NCI-H1092 (cell line): ENCODE measurements around the gene VDR.

Source experiments
- DNase-seq: peaks from one replicate; lab custom pipeline; 2025; lab: John Stamatoyannopoulos, UW

Gene VDR

DNA sequence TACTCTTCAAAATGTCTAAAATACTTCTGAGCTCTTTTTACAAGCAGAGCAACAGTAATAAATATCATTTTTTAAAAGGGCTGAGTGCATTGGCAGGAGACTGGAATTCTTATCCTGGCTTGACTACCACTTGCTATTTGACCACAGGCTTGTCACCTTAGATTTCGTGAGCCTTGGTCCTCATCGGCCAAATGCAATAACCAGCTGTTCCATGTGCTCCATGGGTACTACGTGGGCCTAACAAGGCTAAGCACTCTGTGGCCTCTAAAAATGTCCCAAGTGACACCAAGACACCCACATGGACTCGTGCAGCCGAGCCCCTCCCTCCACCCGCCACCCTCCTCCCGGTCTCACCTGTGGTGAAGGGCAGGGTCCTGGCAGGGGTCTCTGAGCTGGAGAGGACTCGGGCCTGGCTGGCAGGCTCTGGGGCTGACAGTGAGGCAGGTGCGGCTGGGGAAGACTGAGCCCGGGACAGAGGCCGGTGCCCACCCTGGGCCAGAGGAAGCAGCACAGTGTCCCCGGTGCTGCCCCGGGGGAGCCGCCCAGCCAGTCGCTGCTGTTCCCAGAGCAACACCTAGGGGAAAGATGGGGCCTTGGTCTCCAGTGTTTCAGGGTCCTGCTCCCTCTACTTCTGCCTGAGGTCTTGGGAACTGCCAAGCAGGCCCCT is 111.6 kb downstream of the VDR start:
- no peak for DNase-seq

DNA sequence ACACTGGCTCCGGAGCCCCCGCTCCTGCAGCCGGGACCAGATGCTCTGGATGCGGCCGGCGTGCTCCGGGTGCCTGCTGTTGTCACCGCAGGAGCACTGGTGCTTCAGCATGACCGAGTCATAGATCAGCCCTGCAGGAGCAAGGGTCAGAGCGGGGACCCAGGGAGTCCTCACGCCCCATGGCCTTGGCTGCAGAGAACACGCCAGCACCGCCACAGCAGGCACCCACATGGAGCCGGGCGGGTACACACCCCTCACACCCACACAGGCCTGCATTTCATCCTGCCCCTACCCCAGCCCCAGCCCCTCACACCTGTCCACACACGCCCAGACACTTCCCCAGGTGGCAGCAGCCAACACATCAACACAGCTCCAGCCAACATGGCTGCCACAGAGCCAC is 112.9 kb downstream of the VDR start:
- DNase-seq: no peak
